GM19099 (cell line): Measurements from ENCODE around the gene TSPAN18.

Experiments used
- POLR2A ChIP-seq: IDR thresholded peaks from 3 replicates; pipeline ENCODE4 v1.6.1; 2011; ENCODE audit warnings: low read depth; ENCODE audit not compliant: insufficient read length; ENCODE audit errors: extremely low read depth

Gene TSPAN18

GRCh38 chr11:44852952-44853351 lies 126.2 kb downstream of the TSPAN18 start:
- no peak for TF ChIP-seq POLR2A

GRCh38 chr11:44853666-44854065 lies 126.9 kb downstream of the TSPAN18 start:
- no peak for TF ChIP-seq POLR2A

GRCh38 chr11:44854086-44854485 lies 127.3 kb downstream of the TSPAN18 start:
- TF ChIP-seq POLR2A: no peak

- TF ChIP-seq POLR2A: no peak
Measured at GRCh38 chr11:44854741-44855492, 128.2 kb downstream of the TSPAN18 start.

GRCh38 chr11:44855493-44855849 lies 128.7 kb downstream of the TSPAN18 start:
- TF ChIP-seq POLR2A: no peak

GRCh38 chr11:44857490-44858090 lies 130.8 kb downstream of the TSPAN18 start:
- no peak for TF ChIP-seq POLR2A

- no peak for TF ChIP-seq POLR2A
Measured at GRCh38 chr11:44858796-44859527, 132.2 kb downstream of the TSPAN18 start.

- no peak for TF ChIP-seq POLR2A
Measured at GRCh38 chr11:44859528-44859925, 132.8 kb downstream of the TSPAN18 start.

- TF ChIP-seq POLR2A: no peak
Measured at GRCh38 chr11:44860346-44860745, 133.6 kb downstream of the TSPAN18 start.

- no peak for TF ChIP-seq POLR2A
Measured at GRCh38 chr11:44861849-44862557, 135.2 kb downstream of the TSPAN18 start.

- no peak for TF ChIP-seq POLR2A
Measured at GRCh38 chr11:44862558-44863101, 135.9 kb downstream of the TSPAN18 start.

- no peak for TF ChIP-seq POLR2A
Measured at GRCh38 chr11:44863231-44863630, 136.5 kb downstream of the TSPAN18 start.

GRCh38 chr11:44865866-44866272 lies 139.1 kb downstream of the TSPAN18 start:
- no peak for TF ChIP-seq POLR2A

GRCh38 chr11:44866286-44866685 lies 139.5 kb downstream of the TSPAN18 start:
- TF ChIP-seq POLR2A: no peak

- no peak for TF ChIP-seq POLR2A
Measured at GRCh38 chr11:44868021-44868420, 141.3 kb downstream of the TSPAN18 start.
